Peyer's patch (tissue), 4 donors: ENCODE results near the gene KIF1A. TPM values are rescaled to one million over a fixed set of nuclear protein-coding genes. Genes with fewer than 3 reads are reported as not detected.

Experiments
- DNase-seq, 3 donors: peaks; one replicate each; pipeline ENCODE4 v3.0.0-alpha.2; 2017 to 2019
- H3K27ac ChIP-seq, 4 donors: fragments of 200-600 bp; sonication (generic); one replicate each; pipeline ENCODE4 v1.5.1; 2016 to 2019
- H3K27me3 ChIP-seq, 2 donors: fragments of 200-600 bp; sonication (generic); one replicate each; pipeline ENCODE4 v1.5.1; 2019
- H3K36me3 ChIP-seq, 3 donors: fragments of 200-600 bp; sonication (generic); one replicate each; pipeline ENCODE4 v1.5.1; 2016 to 2019
- H3K4me1 ChIP-seq, 4 donors: fragments of 200-600 bp; sonication (generic); one replicate each; pipeline ENCODE4 v1.5.1; 2016 to 2019
- H3K4me3 ChIP-seq, 4 donors: fragments of 200-600 bp; sonication (generic); 1 replicate in 3 of 4; 2 replicates in 1 of 4; pipeline ENCODE4 v1.5.1; 2016 to 2019; ENCODE audit warnings: mild to moderate bottlenecking in 1 of 4
- H3K9me3 ChIP-seq, 4 donors: fragments of 200-600 bp; sonication (generic); one replicate each; pipeline ENCODE4 v1.5.1; 2016 to 2019; ENCODE audit warnings: mild to moderate bottlenecking in 1 of 4
- POLR2A ChIP-seq, 2 donors: fragments of 450-650 bp; IDR thresholded peaks; one replicate each; pipeline ENCODE4 v1.5.1; 2017; ENCODE audit warnings: antibody characterized with exemption in 2 of 2, mild to moderate bottlenecking in 2 of 2, moderate library complexity in 2 of 2
- total RNA-seq, 4 donors: library from RNA; depleted of rRNA; stranded (reverse); fragments of >200 nt; gene quantifications; one replicate each; pipeline ENCODE4 v1.1.0, GENCODE V29; 2016
- TF ChIP-seq, protein P1 (sequence below), 6 experiments: fragments of 450-650 bp in 4 of 6; fragments of 200-600 bp in 2 of 6; sonication (generic) in 1 of 6; IDR thresholded peaks; one replicate each; pipeline ENCODE4 v1.5.1; 2017 to 2019; ENCODE audit warnings: antibody characterized with exemption in 6 of 6, mild to moderate bottlenecking in 3 of 6, moderate library complexity in 1 of 6

Gene KIF1A
- total RNA-seq, 4 donors from 2014 or later: 0.83 to 6.0 (median 2.0) TPM

DNA sequence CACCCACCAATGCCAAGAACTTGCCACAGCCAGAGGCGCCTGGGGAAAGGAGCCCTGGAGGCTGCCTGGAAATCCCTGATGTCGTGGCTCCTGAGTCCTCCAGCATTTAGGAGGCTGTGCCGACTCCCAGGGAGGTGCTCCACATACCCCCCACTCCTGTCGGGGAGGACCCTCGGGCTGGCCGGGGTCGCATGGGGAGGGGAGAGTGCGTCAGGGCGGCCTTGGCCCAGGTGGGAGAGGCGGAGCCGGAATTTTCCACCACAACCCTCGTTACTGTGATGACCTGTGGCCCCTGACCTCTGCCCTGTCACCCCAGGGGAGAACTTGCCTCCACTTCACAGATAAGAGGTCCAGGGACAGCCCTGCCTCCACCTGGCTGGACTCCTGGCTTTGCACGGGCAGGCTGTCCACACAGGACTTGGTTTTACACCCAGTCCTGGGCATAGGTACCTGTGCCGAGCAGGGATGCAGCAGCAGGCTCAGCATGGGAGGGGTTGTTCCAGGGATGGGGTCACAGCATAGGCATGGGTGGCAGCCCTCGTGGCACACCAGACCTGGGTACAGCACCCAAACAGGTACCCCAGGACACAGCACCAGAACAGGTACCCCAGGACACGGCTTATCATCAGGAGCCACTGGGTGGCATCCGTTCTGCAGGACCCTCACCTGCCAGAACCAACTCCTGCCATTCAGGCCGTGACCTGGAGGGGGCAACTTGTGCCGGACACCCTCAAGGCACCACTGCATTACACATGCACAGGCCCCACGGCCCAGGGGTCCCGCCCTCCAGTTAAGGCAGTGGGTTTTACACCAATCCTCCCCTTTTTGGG lies 36.3 kb upstream of the KIF1A start:
- Histone ChIP-seq H3K9me3 (no peaks in the 10 kb centered on the region), H3K4me3 (no peak overlapping the region), H3K27ac (no peak overlapping the region), H3K36me3 (no peaks in the 10 kb centered on the region), H3K4me1 (no peaks in the 10 kb centered on the region), H3K27me3 (no peaks in the 10 kb centered on the region)
- peak in 1 of 3 donors; percentile 44 for DNase-seq
- TF ChIP-seq, protein P1, sequence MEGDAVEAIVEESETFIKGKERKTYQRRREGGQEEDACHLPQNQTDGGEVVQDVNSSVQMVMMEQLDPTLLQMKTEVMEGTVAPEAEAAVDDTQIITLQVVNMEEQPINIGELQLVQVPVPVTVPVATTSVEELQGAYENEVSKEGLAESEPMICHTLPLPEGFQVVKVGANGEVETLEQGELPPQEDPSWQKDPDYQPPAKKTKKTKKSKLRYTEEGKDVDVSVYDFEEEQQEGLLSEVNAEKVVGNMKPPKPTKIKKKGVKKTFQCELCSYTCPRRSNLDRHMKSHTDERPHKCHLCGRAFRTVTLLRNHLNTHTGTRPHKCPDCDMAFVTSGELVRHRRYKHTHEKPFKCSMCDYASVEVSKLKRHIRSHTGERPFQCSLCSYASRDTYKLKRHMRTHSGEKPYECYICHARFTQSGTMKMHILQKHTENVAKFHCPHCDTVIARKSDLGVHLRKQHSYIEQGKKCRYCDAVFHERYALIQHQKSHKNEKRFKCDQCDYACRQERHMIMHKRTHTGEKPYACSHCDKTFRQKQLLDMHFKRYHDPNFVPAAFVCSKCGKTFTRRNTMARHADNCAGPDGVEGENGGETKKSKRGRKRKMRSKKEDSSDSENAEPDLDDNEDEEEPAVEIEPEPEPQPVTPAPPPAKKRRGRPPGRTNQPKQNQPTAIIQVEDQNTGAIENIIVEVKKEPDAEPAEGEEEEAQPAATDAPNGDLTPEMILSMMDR (IDR thresholded peaks at IDR 0.05): no peak
- TF ChIP-seq POLR2A (IDR thresholded peaks at IDR 0.05): no peak

DNA sequence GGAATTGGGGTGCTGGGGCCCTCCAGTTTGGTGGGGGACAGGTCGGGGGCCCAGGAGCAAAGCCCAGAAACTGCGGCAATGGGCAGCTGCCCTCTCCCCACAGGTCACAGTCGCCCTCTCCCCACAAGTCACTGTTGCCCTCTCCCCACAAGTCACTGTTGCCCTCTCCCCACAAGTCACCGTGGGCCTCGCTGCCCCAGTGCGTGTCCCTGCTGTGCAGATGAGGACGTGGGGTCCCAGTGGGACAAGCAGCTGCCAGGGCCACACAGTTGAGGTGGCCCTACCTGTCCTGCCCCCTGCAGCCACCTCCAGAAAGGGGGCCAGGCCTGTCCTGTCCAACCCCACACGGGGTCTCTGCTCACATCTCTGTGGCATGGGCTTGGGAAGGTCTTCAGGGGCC lies 35.7 kb upstream of the KIF1A start:
- H3K36me3 ChIP-seq: no peaks in the 10 kb centered on the region
- H3K9me3 ChIP-seq: no peaks in the 10 kb centered on the region
- H3K4me1 ChIP-seq: no peaks in the 10 kb centered on the region
- H3K27ac ChIP-seq: no peak overlapping the region
- no peaks in the 10 kb centered on the region for H3K27me3 ChIP-seq
- no peak for DNase-seq
- H3K4me3 ChIP-seq: no peak overlapping the region
- TF ChIP-seq POLR2A (IDR thresholded peaks at IDR 0.05): no peak
- TF ChIP-seq, protein P1 (IDR thresholded peaks at IDR 0.05): no peak

DNA sequence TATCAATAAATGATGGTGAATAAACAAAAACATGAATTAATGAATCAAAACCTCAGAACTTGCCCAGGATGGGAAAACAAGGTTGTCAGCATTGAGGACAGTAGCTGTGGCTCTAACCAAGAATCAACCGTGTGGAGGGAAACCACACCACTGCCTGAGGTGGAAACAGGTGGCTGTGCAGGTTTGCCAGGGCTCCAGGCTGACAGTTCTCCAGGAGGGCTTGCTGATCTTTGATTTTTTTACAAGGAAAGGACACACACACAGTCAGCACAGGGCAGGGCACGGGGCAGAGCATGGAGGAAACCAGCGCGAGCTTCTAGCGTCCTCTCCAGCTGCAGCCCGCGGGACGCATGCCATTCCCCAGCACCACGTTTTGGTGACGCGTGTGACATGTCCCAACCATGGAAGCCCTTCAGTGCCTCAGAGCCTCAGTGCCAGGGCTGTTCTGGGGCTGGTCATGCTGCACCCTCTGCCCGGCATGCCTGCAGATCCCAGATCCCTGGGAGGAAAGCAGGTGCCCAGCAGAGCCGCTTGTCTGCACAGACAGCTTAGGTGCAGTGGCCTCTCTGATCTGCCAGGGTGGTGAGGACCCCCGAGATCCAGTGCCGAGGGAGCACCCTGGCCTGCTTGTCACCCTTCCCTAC lies 32.8 kb upstream of the KIF1A start:
- Histone ChIP-seq H3K27ac (no peak overlapping the region), H3K4me1 (no peaks in the 10 kb centered on the region), H3K36me3 (no peaks in the 10 kb centered on the region), H3K4me3 (no peak overlapping the region), H3K9me3 (no peaks in the 10 kb centered on the region), H3K27me3 (no peaks in the 10 kb centered on the region)
- no peak for TF ChIP-seq POLR2A (IDR thresholded peaks at IDR 0.05)
- TF ChIP-seq, protein P1 (IDR thresholded peaks at IDR 0.05): no peak
- DNase-seq: peak in 1 of 3 donors; percentile 38

DNA sequence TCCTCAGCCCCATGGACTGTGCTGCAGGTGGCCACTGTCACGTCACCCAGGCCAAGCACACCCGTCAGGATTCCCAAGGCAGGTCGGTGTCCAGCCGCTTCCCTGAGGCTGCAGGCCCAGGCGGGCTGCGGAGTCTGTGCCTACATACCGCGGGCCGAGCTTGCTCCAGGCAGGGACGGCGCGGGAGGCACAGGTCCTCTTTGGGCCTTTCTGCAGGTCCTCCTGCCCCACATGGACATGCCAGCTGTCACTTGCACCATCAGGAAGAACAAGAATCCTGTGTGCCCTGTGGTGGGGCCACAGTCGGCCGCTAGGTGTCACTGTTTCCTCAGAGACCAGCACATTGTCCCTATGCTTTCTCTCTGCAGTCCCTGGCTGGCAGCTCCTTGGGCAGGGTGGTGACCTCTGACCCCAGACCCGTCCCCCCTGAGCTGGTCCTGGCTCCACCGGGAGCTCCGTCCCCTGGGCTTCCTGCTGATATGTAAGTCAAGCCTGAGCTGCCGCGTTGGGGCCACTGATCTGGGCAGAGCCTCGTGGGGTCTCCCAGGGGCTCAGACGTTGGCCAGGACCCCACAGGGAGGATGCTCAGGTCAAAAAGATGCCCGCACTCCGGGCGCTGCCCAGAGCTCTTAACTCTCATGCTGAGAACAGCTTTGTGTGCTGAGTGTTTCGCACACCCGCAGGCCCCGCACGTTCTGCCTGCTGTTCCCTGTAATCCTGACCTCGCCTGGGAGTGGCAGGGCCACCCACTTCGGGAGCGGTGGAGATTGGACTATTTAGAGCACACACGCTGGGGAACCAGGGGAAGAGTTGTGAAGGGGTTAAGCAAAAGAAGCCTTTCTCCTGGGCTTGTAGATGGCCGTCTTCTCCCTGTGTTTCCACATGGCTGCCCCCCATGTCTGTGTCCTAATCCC lies 31.3 kb upstream of the KIF1A start:
- H3K4me1 ChIP-seq: no peaks in the 10 kb centered on the region
- no peaks in the 10 kb centered on the region for H3K9me3 ChIP-seq
- no peak overlapping the region for H3K27ac ChIP-seq
- H3K36me3 ChIP-seq: no peaks in the 10 kb centered on the region
- no peak overlapping the region for H3K4me3 ChIP-seq
- peak; percentile 73 to 92 (median 89) for DNase-seq
- TF ChIP-seq, protein P1 (IDR thresholded peaks at IDR 0.05): peak; percentile 68 to 96 (median 92)
- TF ChIP-seq POLR2A (IDR thresholded peaks at IDR 0.05): no peak
- no peaks in the 10 kb centered on the region for H3K27me3 ChIP-seq

DNA sequence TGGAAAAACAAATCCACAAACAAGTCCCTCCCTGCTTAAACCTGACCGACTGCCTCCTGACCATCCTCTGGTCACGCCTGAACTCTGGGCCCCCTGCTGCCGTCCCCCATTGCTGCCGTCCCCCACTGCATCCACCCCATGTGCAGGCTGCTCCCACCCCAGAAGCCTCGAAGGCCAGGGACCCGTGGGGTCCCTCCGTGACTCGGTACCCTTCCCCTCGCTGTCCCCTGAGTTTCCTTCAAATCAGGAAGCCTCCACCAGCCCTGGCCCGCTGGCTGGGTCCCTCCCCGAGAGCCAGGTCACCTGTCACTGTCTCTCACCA lies 30.7 kb upstream of the KIF1A start:
- TF ChIP-seq POLR2A (IDR thresholded peaks at IDR 0.05): no peak
- TF ChIP-seq, protein P1 (IDR thresholded peaks at IDR 0.05): no peak
- no peaks in the 10 kb centered on the region for H3K27me3 ChIP-seq
- no peak for DNase-seq
- no peaks in the 10 kb centered on the region for H3K36me3 ChIP-seq
- H3K27ac ChIP-seq: no peak overlapping the region
- no peaks in the 10 kb centered on the region for H3K4me1 ChIP-seq
- H3K4me3 ChIP-seq: no peak overlapping the region
- H3K9me3 ChIP-seq: no peaks in the 10 kb centered on the region
